Panc1 (cell line): ENCODE measurements around the gene CDO1. TPM values are rescaled to one million over a fixed set of nuclear protein-coding genes. Genes with fewer than 3 reads are reported as not detected.

Experiments used
- ATAC-seq: fragments of 200-7000 bp; cut with Tn5 transposase; 2 replicates; pipeline ENCODE4 v1.9.1; 2020; ENCODE audit warnings: mild to moderate bottlenecking, moderate library complexity
- BruUV-seq: library from RNA; stranded (reverse); fragments of 400-500 nt; replicated peaks from 2 replicates; lab custom pipeline; 2021; lab: Mats Ljungman, UMichigan
- CTCF ChIA-PET: fragments of 300-600 bp; sonication (Branson Sonifier 250); formaldehyde crosslinking; loops from one replicate; lab custom pipeline; 2022; ENCODE audit warnings: antibody characterized with exemption; lab: Charles Lee
- POLR2A ChIA-PET: fragments of 300-600 bp; sonication (Branson Sonifier 250); formaldehyde crosslinking; loops from one replicate; lab custom pipeline; 2022; ENCODE audit warnings: antibody characterized with exemption; lab: Charles Lee
- DNase-seq: peaks from one replicate; pipeline ENCODE4 v3.0.0-alpha.2; 2010; ENCODE audit warnings: low read depth, low spot score
- H3K27ac ChIP-seq: 2 replicates; pipeline ENCODE4 v1.5.1; 2011; ENCODE audit warnings: mild to moderate bottlenecking, low read length, inconsistent platforms
- H3K27me3 ChIP-seq: fragments of 200-500 bp; sonication (Bioruptor generic); 2 replicates; pipeline ENCODE4 v1.6.0; 2014; ENCODE audit warnings: low read length, inconsistent platforms; ENCODE audit not compliant: control insufficient read depth, insufficient read depth
- H3K36me3 ChIP-seq: fragments of 200-500 bp; sonication (Bioruptor generic); 2 replicates; pipeline ENCODE4 v1.5.1; 2014; ENCODE audit warnings: inconsistent platforms, mild to moderate bottlenecking, low read length, moderate library complexity; ENCODE audit not compliant: control insufficient read depth, insufficient read depth
- H3K4me1 ChIP-seq: 2 replicates; pipeline ENCODE4 v1.5.1; 2011; ENCODE audit warnings: inconsistent platforms, mild to moderate bottlenecking, low read length, moderate library complexity; ENCODE audit not compliant: control insufficient read depth, insufficient read depth
- H3K4me3 ChIP-seq, 2 experiments: 2 replicates each; pipeline ENCODE4 v1.5.1; 2011 to 2012; ENCODE audit warnings: low read depth in 2 of 2, low read length in 2 of 2, mild to moderate bottlenecking in 2 of 2, inconsistent platforms in 1 of 2, moderate library complexity in 1 of 2
- H3K9me3 ChIP-seq: fragments of 200-500 bp; sonication (Bioruptor generic); 2 replicates; pipeline ENCODE4 v1.5.1; 2014; ENCODE audit warnings: low read depth, mild to moderate bottlenecking, inconsistent platforms, low read length, moderate library complexity; ENCODE audit not compliant: control insufficient read depth, insufficient read depth
- POLR2AphosphoS5 ChIP-seq: IDR thresholded peaks from 2 replicates; pipeline ENCODE4 v1.6.1; 2012; ENCODE audit warnings: mild to moderate bottlenecking, low read depth, low read length, moderate library complexity
- SIN3A ChIP-seq: IDR thresholded peaks from 2 replicates; pipeline ENCODE4 v1.6.1; 2012; ENCODE audit warnings: low read depth, mild to moderate bottlenecking, low read length, moderate library complexity, borderline replicate concordance; ENCODE audit not compliant: insufficient read depth
- TCF7L2 ChIP-seq: IDR thresholded peaks from 2 replicates; pipeline ENCODE4 v1.6.1; 2011; ENCODE audit warnings: mild to moderate bottlenecking, low read depth, low read length, inconsistent platforms
- in situ Hi-C: cut with HindIII; loops from 2 replicates; pipeline ENCODE4 v1.10.0; 2016; ENCODE audit warnings: low sequenced_read_pairs, low pct_unique_long_range_greater_than_20kb
- intact Hi-C: fragments of 100-400 bp; cut with micrococcal nuclease; formaldehyde crosslinking; loops from one replicate; pipeline ENCODE4 v1.10.0; 2022; ENCODE audit not compliant: unreplicated experiment
- total RNA-seq: library from RNA; stranded (reverse); gene quantifications from one replicate; pipeline ENCODE4 v1.2.1, GENCODE V29; 2021; ENCODE audit not compliant: unreplicated experiment
- TF ChIP-seq, protein P1 (sequence below), 2 experiments: IDR thresholded peaks; 2 replicates each; pipeline ENCODE4 v1.6.1; 2011 to 2012; ENCODE audit warnings: low read depth in 2 of 2, control low read depth in 1 of 2, low read length in 1 of 2, mild to moderate bottlenecking in 1 of 2, moderate library complexity in 1 of 2; ENCODE audit not compliant: insufficient read depth in 1 of 2
- TF ChIP-seq, protein P2 (sequence below): fragments of 450-650 bp; IDR thresholded peaks from 2 replicates; pipeline ENCODE4 v1.5.1; 2017; ENCODE audit warnings: mild to moderate bottlenecking

Gene CDO1
- total RNA-seq, 1 experiment from 2014 or later: not detected

DNA sequence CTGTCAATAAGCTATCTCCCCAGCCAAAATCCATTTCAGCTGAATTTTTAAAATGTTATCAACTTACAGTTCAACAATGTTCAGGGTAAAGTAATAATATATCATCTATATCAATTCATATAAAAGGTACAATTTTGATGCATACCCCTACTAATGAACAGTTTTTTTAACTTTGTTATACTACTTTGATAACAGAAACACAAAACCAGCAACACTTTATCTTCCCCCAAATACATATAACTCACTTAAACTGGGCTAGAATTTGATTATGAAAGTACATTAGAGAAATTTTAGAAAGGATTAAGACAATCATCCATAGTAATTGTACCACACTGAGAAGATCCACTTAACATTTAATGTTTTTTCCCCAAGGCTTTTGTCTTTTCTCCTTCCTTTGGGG is 5.1 kb downstream of the CDO1 start:
- in situ Hi-C loops (no loop called here), intact Hi-C loops (no loop called here)
- no TSS peak for BruUV-seq
- POLR2A ChIA-PET: no interaction called here
- H3K4me1 ChIP-seq: no peaks in the 10 kb centered on the region
- CTCF ChIA-PET: no interaction called here
- no peak overlapping the region for H3K4me3 ChIP-seq
- H3K9me3 ChIP-seq: no peaks in the 10 kb centered on the region
- ATAC-seq (no peak), DNase-seq (no peak)
- no peaks in the 10 kb centered on the region for H3K36me3 ChIP-seq
- no peak overlapping the region for H3K27ac ChIP-seq
- H3K27me3 ChIP-seq: peaks cover 5% of the 10 kb centered on the region
- TF ChIP-seq, protein P1, sequence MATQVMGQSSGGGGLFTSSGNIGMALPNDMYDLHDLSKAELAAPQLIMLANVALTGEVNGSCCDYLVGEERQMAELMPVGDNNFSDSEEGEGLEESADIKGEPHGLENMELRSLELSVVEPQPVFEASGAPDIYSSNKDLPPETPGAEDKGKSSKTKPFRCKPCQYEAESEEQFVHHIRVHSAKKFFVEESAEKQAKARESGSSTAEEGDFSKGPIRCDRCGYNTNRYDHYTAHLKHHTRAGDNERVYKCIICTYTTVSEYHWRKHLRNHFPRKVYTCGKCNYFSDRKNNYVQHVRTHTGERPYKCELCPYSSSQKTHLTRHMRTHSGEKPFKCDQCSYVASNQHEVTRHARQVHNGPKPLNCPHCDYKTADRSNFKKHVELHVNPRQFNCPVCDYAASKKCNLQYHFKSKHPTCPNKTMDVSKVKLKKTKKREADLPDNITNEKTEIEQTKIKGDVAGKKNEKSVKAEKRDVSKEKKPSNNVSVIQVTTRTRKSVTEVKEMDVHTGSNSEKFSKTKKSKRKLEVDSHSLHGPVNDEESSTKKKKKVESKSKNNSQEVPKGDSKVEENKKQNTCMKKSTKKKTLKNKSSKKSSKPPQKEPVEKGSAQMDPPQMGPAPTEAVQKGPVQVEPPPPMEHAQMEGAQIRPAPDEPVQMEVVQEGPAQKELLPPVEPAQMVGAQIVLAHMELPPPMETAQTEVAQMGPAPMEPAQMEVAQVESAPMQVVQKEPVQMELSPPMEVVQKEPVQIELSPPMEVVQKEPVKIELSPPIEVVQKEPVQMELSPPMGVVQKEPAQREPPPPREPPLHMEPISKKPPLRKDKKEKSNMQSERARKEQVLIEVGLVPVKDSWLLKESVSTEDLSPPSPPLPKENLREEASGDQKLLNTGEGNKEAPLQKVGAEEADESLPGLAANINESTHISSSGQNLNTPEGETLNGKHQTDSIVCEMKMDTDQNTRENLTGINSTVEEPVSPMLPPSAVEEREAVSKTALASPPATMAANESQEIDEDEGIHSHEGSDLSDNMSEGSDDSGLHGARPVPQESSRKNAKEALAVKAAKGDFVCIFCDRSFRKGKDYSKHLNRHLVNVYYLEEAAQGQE (IDR thresholded peaks at IDR 0.05; ENCODE audit: insufficient read depth in 1 of 2, low read depth in 2 of 2, low read length in 1 of 2): no peak
- TF ChIP-seq, protein P2, sequence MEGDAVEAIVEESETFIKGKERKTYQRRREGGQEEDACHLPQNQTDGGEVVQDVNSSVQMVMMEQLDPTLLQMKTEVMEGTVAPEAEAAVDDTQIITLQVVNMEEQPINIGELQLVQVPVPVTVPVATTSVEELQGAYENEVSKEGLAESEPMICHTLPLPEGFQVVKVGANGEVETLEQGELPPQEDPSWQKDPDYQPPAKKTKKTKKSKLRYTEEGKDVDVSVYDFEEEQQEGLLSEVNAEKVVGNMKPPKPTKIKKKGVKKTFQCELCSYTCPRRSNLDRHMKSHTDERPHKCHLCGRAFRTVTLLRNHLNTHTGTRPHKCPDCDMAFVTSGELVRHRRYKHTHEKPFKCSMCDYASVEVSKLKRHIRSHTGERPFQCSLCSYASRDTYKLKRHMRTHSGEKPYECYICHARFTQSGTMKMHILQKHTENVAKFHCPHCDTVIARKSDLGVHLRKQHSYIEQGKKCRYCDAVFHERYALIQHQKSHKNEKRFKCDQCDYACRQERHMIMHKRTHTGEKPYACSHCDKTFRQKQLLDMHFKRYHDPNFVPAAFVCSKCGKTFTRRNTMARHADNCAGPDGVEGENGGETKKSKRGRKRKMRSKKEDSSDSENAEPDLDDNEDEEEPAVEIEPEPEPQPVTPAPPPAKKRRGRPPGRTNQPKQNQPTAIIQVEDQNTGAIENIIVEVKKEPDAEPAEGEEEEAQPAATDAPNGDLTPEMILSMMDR: no peak
- TF ChIP-seq TCF7L2: no peak
- no peak for TF ChIP-seq POLR2AphosphoS5
- no peak for TF ChIP-seq SIN3A

DNA sequence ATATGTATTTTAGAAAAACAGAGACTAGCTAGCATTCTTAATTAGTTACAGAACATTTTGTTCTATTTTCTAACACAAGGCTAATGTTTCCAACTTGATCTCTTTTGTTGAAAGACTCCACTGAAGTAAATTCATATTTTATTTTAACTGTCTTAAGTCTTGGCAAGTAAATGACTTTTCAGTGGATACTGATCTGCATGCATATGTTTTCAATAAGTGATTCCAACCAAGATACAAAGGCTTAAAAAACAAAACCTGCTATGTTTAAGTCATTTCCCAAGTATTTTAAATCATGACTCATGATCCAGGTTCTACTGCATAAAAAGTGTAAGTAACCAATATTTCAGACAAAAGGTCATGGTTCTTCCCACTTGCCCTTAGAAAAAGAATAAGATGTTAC is 5.7 kb downstream of the CDO1 start:
- CTCF ChIA-PET: no interaction called here
- Histone ChIP-seq H3K4me3 (no peak overlapping the region), H3K4me1 (no peaks in the 10 kb centered on the region), H3K36me3 (no peaks in the 10 kb centered on the region), H3K9me3 (no peaks in the 10 kb centered on the region), H3K27ac (no peak overlapping the region), H3K27me3 (peaks cover 5% of the 10 kb centered on the region)
- TF ChIP-seq, protein P2: no peak
- TF ChIP-seq SIN3A (no peak), POLR2AphosphoS5 (no peak), TCF7L2 (no peak)
- TF ChIP-seq, protein P1 (IDR thresholded peaks at IDR 0.05; ENCODE audit: insufficient read depth in 1 of 2, low read depth in 2 of 2, low read length in 1 of 2): no peak
- POLR2A ChIA-PET: no interaction called here
- ATAC-seq (no peak), DNase-seq (no peak)
- intact Hi-C loops: no loop called here
- in situ Hi-C loops: no loop called here
- BruUV-seq: no TSS peak
